NCI-H1105 treated with DMSO at 0.1 percent for 48 hours (cell line): ENCODE results near the gene SLC39A10.
A peak's percentile ranks its signal among the peaks of the same experiment; 100 is the strongest.
"Not testable (repeated sequence)": the region's sequence is repeated elsewhere in the genome, so short reads cannot be mapped to it uniquely, and the experiment has no call there.

Experiments
- DNase-seq: peaks from one replicate; lab custom pipeline; 2025; lab: John Stamatoyannopoulos, UW

SLC39A10 gene

DNA sequence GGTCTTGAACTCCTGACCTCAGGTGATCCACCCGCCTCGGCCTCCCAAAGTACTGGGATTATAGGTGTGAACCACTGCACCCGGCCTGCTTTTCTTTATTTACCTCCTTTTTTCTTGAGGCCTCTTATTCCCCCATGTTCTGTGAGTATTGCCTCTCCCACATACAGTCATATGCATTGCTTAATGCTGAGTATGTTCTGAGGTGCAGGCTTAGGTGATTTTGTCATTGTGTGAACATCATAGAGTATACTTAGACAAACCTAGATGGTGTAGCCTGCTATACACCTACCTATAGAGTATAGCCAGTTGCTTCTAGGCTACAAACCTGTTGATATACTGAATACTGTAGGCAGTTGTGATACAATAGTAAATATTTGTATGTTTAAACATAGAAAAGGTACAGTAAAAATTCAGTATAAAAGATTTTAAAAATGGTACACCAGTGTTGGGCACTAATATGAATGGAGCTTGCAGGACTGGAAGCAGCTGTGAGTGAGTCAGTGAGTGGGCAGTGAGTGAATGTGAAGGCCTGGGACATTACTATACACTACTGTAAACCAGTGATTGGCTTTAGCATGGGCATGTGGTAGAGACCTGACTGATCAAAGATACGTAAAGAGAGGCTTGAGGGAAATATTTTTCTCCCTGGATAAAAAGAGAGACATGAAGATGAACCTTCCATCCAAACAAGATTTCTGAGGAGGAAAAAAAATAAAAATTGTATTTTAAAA is 17.6 kb downstream of the SLC39A10 start:
- DNase-seq, result no peak

DNA sequence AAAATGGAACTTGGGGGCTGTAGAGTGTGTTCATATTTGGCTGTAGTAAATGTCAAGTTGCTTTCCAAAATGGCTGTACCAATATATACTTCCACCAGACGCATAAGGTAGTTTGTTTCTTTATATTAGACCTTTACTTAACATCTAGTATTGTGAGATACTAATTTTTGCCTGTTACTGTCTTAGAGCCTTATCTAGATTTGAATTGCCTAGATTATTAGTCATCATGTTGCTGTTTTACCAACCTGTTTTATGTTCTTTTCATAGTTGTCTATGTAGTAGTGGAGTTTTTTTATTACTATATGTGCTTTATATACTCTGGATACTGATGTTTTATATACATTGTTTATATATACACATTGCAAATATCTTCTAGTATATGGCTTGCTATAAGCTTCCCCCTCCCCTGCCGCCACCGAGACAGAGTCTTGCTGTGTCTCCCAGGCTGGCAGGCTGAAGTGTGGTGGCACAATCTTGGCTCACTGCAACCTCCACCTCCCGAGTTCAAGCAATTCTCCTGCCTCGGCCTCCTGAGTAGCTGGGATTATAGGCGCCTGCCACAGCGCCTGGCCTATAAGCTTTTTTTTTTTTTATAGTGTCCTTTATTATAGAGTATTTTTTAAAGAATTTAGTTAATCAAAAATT is 18.9 kb downstream of the SLC39A10 start:
- no peak for DNase-seq

DNA sequence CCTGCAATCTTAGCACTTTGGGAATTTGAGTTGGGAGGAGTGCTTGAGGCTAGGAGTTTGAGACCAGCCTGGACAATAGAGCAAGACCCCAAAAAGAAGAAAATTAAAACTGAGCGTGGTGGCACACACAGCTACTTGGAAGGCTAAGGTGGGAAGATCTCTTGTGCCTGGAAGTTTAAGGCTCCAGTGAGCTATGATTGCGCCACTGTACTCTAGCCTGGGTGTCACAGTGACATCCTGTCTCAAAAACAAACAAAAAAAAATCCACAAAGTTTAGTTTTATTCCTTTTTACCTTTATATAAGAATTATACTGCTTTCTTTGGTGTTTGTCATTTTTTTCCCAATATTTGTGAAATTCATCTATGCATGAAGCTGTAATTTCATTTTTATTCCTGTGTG is 20.3 kb downstream of the SLC39A10 start:
- DNase-seq, result no peak

DNA sequence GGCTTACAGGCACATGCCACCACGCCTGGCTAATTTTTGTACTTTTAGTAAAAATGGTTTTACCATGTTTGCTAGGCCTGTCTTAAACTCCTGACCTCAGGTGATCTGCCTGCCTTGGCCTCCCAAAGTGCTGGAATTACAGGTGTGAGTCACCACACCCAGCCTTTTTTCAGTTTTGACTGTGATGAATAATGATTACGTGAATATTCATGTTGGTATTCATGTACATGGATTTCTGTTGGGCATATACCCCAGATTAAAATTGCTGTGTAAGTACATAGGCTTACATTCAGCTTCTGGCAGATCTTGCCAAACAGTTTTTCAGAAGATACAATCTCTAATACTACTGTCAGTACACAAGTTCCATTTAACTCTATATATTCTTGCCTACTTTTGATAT is 20.9 kb downstream of the SLC39A10 start:
- DNase-seq, result no peak

- DNase-seq, result no peak
Measured at GRCh38 chr2:195682077-195682476, 25.1 kb downstream of the SLC39A10 start.

DNA sequence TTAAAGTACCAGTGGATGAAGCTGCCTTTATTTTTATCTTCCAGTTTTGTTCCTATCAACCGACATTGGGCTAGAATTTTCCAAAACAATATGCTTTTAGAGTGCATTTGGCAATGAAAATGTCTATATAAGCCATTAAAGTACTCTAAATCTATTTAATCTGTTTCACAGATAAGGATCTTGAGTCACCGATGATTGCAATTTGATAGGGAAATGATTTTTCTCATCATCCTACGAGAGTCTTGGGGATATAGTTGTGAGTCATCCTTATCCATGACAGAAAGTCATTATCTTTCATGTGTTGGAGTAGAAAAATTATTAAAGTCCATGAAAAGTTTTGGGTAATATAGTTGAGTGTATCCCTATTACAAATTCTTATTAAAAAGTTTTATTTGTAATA is 26.1 kb downstream of the SLC39A10 start:
- no peak for DNase-seq

DNA sequence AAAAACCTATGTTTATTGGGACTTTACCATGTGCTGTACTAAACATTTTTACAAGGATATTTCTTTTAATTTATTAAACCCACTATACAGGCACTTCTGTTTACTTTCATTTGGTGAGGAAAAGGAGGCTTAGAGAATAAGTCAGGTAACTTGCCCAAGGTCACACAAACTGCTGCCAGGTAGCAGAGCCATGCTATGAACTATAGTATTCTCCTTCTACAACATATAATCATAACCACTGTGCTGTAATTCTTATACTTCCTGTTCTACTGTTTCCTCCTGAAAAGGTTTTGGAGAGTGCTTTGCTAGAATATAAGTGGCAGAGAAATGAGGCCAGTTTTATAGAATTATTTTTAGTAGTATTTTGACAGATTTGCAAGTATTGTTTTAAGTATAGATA is 29.5 kb downstream of the SLC39A10 start:
- no peak for DNase-seq

GRCh38 chr2:195687320-195688086 is 30.5 kb downstream of the SLC39A10 start:
- DNase-seq, result peak; percentile 35

DNA sequence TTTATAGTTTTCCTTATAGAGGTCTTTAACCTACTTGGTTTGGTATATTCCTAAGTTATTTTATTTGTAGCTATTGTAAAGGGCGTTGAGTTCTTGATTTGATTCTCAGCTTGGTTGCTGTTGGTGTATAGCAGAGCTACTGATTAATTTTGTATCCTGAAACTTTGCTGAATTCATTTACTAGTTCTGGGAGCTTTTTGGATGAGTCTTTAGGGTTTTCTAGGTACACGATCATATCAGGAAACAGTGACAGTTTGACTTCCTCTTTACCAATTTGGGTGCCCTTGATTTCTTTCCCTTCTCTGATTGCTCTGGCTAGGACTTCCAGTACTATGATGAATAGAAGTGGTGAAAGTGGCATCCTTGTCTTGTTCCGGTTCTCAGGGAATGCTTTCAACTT is 35.5 kb downstream of the SLC39A10 start:
- DNase-seq, result not testable (repeated sequence)

DNA sequence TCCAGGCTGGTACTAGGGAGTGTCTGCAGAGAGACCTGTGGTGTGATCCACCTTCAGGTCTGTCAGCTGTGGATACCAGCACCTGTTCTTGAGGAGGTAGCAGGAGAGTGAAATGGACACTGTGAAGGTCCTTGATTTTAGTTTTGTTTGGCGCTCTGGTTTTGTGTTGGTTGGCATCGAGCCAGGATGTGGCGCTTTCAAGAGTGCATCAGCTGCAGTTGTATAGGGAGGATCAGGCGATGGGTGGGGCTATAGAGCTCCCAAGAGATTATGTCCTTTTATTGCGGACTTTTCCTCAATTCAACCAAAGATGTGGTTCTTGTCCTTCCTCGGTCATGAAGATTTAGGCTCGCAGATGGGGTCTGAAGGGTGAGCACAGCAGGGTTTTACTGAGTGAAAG is 37.5 kb downstream of the SLC39A10 start:
- DNase-seq, result no peak

- no peak for DNase-seq
Measured at GRCh38 chr2:195695002-195695631, 38.1 kb downstream of the SLC39A10 start.

- DNase-seq, result no peak
Measured at GRCh38 chr2:195696012-195696411, 39.0 kb downstream of the SLC39A10 start.

DNA sequence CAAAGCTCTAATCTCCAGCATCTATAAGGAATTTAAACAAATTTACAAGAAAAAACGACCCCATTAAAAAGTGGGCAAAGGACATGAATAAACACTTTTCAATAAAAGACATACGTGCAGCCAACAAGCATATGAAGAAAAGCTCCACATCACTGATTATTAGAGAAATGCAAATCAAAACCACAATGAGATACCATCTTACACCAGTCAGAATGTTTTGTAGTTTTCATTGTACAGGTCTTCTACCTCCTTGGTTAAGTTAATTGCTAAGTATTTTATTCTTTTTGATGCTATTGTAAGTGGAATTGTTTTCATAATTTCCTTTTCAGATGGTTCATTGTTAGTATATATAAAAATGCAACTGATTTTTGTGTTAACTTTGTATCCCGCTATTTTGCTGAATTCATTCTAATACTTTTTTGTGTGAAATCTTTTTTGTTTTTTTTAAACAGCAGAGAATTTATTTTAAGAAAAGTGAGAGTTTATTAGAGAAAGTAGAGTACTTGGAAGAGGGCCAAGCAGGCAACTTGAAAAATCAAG is 40.7 kb downstream of the SLC39A10 start:
- DNase-seq, result no peak

DNA sequence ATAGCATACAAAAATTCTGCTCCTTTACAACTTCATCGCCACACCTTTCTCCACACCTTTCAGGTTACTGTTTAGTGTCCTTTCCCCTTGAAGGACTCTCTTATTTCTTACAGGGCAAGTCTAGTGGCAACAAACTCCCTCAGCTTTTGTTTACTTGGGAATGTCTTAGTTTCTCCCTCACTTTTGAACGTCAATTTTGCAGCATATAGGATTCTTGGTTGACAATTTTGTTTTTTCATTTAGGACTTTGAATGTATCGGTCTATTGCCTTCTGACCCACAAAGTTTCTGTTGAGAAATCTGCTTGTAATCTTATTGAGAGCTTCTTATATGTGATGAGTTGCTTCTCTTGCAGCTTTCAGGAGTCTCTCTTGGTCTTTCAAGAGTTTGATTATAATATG is 43.5 kb downstream of the SLC39A10 start:
- DNase-seq, result no peak

GRCh38 chr2:195706161-195706900 is 49.3 kb downstream of the SLC39A10 start:
- no peak for DNase-seq

- no peak for DNase-seq
Measured at GRCh38 chr2:195709901-195710806, 53.1 kb downstream of the SLC39A10 start.

DNA sequence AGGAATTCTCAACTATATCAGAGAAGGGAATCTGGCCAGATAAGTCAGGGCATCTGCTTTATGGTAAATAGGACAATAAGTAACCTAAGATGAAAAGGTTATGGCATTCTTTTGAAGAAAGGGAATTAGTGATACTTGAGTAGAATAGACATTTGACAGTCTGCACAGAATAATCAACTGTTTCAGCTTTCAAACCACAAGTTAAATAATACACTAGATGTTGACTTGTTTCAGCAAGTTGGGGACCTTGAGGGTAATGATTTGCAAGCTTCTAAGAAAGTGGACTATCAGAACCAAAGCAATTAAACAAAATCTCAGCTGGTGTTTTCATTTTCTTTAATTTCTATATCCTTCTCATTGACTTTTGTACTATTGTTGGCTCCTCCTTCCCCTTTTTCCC is 54.5 kb downstream of the SLC39A10 start:
- DNase-seq, result no peak

- no peak for DNase-seq
Measured at GRCh38 chr2:195716466-195716865, 59.4 kb downstream of the SLC39A10 start.

DNA sequence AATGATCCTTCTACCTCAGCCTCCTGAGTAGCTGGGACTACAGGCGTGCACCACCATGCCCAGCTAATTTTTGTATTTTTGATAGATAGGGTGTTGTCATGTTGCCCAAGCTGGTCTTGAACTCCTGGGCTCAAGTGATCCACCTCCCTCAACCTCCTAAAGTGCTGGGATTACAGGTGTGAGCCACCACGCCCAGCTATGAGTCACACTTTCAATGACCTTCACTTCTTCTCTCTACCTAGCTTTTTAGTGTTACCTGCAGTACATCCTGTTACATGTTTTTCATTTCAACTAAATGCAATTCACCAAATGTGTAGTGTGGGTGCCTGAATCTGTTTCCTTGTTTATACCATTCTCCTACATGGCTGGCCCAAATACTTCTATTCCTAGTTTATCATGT is 64.0 kb downstream of the SLC39A10 start:
- DNase-seq, result no peak

DNA sequence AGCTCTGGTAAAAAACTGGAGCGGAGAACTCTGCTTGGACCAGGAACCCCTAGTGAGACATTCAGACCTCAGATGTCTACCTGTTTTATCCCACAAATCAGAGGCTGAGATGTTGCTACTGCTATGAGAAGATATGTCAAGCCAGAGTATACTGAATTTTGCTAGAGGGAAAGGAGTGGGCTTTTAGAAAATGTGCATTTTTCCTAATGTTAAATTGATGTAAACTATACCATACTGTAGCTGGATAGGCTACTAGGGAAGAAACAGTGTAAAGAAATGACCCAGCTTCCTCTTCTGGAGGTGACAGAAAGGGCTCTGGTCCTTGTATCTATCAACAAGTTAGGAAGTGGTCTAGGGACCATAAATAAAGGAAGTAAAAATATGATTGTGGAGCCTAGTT is 65.0 kb downstream of the SLC39A10 start:
- DNase-seq, result no peak

GRCh38 chr2:195727106-195727505 is 70.1 kb downstream of the SLC39A10 start:
- no peak for DNase-seq
